NOMO-1 treated with dmso at 0.1 percent for 144 hours (cell line): Measurements from ENCODE around the gene MMP28.
"Not testable (repeated sequence)": the region's sequence is repeated elsewhere in the genome, so short reads cannot be mapped to it uniquely, and the experiment has no call there.

Experiments used
- DNase-seq: peaks from one replicate; lab custom pipeline; 2025; ENCODE audit not compliant: unreplicated experiment; lab: John Stamatoyannopoulos, UW

The MMP28 gene

GRCh38 chr17:35766489-35766877 is 29.0 kb downstream of the MMP28 start:
- no peak for DNase-seq

DNA sequence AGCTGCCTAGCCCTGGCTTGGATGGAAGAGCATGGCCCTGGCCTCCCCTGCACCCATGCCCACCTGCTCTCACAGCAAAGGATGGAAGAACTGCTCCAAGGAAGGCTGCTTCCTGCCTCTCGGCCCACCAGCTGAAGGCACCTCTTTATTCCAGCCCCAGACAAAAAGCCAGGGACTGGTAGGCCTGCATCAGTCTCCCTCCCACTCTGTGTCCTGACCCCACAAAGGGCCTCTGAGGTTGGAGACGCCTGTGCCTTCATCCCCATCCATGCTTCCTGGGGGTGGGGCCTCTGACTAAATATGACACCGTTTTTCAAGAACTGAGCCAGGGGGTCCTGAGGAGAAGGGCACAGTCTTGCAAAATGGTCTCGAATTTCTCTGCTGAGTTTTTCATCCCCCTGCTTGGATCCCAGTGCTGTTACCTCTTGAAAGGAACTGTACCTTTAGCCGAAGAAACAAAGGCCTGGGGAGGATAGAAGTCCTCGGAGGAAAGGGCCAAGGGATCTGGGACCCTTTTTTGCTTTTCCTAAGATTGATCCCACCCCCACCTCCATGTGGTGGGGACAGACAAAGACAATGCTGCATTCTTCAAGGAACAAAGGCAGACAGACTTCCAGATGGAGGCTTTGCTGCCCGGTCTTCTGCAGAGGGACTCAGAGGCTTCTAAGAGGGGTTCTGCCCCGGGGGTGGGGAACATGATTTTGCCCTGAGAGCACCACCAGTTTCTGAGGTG is 29.5 kb downstream of the MMP28 start:
- DNase-seq: no peak

- no peak for DNase-seq
Observed at GRCh38 chr17:35765086-35765710, 30.2 kb downstream of the MMP28 start.

DNA sequence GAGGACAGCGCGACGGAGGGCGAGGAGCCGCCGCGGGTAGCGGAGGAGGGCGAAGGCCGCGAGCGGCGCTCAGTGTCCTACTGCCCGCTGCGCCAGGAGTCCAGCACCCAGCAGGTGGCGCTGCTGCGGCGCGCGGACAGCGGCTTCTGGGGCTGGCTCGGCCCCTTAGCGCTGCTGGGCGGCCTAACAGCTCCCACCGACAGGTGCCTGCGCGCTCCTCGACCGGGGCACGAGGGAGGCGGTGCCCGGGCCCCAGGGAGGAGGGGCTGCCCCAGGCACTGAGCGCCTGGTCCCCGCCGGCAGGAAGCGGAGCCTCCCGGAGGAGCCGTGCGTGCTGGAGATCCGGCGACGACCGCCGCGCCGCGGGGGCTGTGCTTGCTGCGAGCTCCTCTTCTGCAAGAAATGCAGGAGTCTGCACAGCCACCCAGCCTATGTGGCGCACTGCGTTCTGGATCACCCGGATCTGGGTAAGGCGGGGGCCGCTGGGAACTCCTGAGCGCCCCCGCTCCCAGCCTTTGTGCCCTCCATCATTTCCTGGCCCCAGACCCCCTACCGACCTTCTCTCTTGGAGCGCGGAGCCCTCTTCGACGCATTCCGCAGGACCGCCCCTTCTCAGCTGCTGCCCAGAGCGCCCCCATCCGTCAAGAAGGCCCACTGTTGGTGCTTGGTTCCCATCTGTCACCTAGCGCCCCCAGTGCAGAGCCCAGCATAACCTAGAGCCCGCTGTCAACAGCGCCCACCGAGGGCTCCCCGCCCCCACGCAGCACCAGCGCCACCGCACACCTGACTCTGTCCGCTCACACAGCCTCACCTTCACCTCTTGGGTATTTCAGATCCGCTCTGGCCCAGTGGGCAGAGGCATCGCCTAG is 31.1 kb downstream of the MMP28 start:
- peak; percentile 83 for DNase-seq

DNA sequence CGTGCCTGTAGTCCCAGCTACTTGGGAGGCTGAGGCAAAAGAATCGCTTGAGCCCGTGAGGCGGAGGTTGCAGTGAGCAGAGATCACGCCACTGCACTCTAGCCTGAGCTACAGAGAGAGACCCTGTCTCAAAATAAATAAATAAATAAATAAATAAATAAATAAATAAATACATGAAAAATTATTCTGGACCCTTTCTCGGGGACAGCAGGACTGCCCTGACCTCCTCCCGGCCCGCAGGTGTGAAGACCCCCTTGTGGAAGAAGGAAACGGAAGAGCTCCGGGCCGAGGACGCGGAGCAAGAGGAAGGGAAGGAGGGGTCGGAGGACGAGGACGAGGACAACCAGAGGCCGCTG is 31.7 kb downstream of the MMP28 start:
- no peak for DNase-seq

- DNase-seq: no peak
Observed at GRCh38 chr17:35761601-35762000, 33.8 kb downstream of the MMP28 start.

DNA sequence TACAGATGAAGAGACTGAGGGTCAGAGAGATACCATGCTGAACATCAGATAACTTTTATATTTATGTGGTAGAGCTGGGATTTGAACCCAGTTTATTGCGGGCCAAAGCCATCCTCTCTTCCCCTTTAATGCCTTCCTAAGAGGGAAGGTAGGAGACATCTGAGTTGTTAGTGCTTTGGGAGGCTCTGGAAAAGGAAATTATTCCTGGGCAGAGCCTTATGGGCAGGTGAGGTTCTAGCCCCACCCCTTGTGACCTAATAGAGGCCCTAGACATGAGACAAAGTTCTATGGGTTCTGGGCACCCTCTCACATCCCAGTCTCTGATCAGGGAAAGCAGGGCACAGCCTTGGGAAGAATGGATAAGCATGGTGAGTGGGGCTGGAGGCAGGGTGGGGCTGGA is 34.9 kb downstream of the MMP28 start, which contains the start of gene C17orf50:
C17orf50 (plus strand) TSS at position 301 of the 400 bp plus-strand sequence; CDS start at position 356, 55 bp downstream.
- no peak for DNase-seq

GRCh38 chr17:35757243-35757642 is 38.2 kb downstream of the MMP28 start:
- no peak for DNase-seq

DNA sequence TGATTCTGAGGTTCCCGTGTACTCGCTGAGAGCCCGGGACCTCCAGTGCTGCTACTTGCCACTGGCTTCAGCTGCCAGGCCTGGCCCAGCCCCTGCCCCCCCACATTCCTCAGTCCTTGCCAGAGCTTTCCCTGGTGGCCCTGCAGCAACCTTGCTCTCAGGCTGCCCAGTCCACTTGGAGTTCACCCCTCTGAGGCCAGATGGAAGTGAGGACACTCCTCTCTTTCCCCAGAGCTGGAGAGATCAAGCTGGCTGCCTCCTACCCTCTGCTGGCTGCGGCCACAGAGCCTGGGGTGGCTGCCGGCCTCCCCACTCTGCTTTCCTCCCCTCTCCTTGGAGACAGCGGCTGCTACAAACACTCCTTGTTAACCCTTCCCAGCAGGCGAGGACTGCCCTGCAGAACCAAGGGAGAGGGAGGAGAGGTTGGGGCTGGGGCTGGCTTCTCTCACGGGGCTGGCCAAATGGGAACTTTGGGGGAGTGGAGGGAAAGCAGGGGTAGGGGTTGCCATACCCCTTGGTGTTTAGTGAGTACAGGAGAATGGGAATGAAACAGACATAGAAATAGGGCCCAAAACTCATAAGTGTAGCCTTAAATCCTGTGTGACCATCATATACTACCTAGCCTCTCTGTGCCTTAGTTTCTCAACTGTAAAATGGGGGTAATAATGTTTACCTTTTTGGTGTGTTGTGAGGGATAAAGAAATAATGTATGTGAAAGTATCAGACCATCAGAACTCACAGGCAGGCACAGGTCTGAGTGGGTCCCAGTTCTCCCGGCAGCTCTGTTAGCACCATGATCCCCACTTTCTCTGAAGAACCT is 42.3 kb downstream of the MMP28 start, which contains the start of gene GAS2L2:
GAS2L2 (minus strand) TSS at position 295 of the 820 bp plus-strand sequence. CDS start 389 bp downstream, outside the sequence.
- DNase-seq: no peak

DNA sequence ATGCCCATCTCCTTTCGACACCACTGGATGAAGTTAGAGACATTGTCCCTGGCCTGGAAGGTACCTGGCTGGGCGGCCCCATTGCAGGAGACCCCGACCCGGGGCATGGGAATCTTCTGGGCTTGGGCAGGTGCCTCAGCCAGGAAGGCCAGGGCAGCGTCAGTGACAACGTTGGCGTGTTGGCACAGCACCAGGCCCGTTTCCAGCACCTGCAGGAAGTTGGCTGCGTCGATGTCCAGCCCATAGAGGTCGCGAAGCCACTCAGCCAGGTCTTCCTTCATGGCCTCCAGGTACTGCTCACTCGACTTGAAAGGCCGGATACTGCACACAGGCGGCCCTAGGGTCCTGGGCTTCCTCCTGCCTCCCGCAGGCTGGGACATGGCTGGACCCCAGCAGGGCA is 43.0 kb downstream of the MMP28 start:
- DNase-seq: no peak

DNA sequence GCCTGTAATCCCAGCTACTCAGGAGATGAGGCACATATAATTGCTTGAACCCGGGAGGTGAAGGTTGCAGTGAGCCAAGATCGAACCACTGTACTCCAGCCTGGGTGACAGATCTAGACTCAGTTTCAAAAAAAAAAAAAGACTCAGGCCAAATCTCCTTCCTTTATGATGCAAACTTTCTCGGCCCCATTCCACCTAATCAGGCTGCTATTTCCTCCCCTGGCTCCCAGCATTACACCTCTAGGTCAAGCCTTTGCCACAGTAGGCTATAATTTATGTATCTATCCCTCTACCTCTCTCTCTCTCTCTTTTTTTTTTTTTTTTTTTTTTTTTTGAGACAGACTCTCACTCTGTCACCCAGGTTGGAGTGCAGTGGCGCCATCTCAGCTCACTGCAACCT is 43.9 kb downstream of the MMP28 start:
- not testable (repeated sequence) for DNase-seq

DNA sequence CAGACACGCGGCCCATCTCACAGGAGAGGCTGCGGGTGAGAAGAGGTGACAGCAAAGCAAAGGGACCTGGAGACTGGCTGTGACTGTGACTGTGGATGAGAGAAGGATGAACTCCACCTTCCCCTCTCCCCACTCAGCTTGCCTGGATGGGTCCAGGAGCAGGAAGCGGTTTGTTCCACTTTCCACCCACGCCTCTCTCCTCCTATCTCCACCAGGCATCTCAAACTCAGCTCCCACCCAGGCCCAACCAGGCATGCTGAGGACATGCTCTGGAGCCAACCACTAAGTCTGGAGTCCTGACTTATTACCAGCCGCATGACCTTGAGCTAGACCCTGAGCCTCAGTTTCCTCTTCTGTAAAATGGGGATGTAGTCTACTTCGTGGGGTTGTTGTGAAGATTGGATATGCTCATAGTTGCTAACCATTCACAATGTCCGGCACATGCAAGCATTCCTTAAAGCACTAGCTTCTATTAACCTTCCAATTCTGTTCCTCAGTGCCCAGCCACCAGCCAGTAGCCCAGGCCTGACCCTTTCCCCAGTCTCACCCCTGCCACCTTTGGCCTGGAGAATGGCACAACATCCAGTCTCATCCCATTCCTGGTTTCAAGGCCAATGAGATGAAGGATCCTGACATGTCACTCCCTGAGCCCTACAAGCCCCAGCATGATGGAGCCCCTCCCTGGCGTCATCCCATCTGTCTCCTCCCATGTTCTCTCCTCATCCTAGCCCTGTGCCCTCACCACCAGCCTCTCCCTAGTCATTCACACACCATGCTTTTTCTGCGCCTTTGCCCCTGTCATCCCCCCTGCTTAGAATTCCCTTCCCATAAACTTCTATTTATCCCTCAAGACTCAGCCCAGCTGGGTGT is 44.7 kb downstream of the MMP28 start:
- DNase-seq: no peak

DNA sequence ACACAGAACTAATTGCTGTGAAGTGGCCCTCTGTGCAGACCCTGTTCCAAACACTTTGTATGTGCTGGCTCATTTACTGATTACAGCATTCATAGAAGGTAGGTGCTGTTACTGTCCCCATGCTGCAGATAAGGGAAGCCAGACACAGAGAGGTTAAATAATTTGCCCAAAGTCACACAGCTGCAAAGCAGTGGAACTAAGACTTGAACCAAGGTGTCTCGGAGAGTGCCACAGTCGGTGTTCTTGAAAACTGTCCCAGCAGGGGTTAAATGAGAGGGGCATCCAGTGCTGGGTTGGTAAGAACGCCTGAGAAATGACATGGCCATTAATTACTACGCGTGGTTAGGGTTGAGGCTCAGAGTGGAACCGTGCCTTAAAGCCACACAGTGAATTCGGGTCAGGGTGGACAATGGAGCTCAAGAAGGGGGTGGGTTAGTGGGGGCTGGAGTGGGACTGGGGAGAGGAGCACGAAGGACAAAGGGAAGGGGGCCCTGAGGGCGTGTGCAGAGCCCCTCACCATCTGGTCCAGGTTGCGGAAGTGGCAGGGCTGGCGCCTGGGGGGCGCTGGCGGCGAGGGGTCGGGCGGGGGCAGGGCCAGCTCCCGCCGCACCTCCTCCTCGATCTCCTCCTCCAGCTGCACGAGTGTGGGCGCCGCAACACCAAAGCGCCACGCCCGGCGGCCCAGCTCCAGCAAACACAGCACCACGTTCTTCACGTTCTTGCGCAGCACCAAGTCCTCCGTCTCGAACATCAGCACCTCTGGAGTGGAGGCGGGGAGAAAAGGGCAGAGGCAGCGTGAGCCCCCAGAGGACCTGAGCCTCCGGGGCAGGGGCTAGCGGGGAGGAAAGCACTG is 45.7 kb downstream of the MMP28 start:
- no peak for DNase-seq

DNA sequence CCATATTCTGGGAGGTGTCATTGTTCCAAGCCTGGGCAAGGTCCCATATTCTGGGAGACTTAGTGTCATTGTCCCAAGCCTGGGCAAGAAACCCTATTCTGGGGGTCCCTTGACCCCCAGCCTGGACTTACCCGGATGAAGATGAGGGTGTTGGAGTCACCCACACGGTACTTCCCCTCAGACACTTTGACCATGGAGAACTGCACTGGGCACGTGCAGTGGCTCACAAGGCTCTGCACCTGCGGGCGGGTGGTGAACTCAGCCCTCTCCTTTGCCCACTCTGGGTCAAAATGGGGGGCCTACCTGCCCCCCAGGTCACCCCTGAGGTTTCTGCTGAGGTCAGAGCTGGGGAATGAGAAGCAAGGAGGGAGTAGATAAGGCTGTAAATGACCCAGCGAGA is 46.5 kb downstream of the MMP28 start:
- DNase-seq: no peak

GRCh38 chr17:35748341-35748841 is 47.0 kb downstream of the MMP28 start:
- DNase-seq: no peak

DNA sequence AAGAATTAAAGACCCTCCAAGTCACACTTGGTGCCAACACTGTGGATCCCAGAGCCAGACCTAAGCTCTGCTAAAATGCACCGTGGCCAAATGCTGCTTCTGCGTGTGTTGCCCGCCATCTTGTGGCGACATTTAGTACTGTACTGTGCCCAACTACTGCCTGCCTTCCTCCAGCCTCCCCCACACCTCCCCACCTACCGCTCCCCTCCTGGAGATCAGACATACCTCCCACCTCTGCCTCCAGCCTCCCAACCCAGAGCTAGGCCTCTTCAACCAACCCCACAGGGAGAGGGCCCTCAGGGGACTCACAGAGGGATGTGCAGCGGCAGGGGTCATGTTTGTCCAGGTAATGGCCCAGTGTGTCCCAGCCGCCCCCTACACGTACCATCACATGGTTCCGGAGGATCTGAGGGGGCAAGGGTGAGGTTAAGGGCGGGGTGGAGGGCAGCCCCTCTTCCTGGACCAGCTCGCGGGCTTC is 47.9 kb downstream of the MMP28 start:
- DNase-seq: peak; percentile 43

DNA sequence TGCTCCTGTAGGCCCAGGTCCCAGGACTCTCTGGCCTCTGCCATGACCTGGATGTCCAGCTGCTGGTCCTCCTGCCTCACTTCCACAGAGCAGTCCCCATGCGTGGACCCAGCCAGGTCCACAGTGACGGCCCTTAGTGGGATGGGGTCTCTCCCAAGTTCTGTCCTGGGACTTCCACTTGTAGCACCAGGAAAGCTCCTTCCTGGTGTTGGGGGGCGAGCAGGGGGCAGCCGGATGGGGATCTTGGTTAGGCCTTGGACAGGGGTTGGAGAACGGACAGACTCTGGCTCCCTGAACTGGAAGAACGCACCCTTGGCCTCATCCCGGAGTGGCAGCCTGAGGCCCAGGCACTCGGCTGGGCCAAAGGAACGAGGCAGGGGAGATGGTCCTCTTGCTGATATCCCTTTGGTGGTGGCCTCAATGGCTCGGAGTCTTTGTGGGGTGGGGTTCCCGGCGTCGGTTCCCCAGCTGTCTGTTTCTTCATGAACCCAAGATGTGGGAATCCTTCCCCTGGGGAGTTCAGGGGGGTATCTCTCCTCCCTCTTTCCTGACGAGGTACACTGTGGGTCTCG is 49.6 kb downstream of the MMP28 start:
- DNase-seq: no peak

DNA sequence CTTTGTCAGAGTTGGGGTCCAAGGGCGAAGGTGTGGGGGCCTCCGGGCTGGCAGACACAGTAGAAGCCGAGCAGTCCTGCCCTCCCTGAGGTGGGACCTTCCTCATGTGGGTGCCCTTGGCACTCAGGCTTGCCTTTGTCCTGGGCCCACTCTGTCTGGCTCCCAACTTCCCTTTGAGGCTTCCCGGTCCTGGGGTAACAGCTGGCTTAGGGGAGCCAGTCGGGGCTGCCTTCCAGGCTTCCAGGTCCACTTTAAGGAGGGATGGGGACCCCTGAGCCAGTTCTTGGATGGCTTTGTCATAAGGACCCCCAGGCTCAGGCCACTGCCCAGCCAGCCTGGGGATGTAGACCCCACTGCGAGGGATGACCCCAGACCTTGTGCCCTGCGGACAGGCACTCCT is 50.2 kb downstream of the MMP28 start:
- no peak for DNase-seq
